DMS79 treated with DMSO at 0.1 percent for 48 hours (cell line): ENCODE data around the gene ITPKB.
"Not testable (repeated sequence)": the region's sequence is repeated elsewhere in the genome, so short reads cannot be mapped to it uniquely, and the experiment has no call there.

ENCODE experiments used
- DNase-seq: peaks from one replicate; lab custom pipeline; 2025; lab: John Stamatoyannopoulos, UW

Gene ITPKB

DNA sequence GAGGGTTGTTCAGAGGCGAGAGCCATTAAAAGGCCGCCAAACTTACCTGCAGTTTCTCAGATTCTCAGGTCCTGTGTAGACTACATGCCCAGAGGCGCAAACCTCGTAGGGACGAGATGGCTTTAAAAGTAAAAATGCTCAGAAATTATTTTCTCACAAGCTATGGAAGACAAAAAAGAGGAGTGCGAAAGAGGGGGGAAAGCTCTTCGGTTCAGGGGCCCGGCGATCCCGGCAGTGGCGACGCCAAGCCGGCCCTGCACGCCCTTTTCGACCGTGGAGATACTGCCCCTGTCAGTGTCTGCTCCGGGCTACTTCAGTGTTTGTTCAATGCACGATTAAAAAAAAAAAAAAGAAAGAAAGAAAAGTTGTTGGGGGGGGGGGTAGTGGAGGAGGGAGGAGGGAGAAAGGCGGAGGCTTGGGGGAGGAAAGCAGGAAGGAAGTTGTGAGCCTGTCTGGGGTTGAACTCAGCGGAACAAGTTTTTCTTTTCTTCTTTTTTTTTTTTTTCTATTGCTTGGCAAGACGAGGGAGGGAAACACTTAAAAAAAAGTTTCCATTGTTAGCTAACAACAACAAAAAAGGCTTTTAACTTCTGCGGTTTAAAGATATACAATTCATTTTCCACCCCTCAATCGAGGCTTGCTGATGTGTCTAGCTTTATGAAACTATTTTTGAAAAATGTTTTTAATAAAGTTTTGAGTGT is at the start of gene ITPKB:
TSS of gene ITPKB (minus strand) at position 288 of the 701 bp plus-strand sequence. CDS start 1,824 bp downstream, outside the sequence.
- DNase-seq, result peak; percentile 64

DNA sequence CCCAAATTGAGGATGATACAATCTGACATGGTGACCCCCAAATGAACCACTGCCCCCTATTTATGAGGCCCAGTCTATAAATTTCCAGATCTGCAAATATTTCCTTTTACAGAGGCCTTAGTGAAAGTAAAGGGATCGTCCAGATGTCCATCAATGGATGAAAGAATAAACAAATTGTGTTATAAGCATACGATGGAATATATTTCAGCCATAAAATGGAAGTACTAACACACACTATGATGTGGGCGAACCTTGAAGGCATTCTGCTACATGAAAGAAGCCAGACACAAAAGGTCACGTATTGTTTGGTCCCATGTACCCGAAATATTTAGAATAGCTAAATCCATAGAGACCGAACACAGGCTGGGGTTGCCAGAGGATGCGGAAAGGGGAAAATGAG is 48.6 kb upstream of the ITPKB start:
- DNase-seq, result no peak

DNA sequence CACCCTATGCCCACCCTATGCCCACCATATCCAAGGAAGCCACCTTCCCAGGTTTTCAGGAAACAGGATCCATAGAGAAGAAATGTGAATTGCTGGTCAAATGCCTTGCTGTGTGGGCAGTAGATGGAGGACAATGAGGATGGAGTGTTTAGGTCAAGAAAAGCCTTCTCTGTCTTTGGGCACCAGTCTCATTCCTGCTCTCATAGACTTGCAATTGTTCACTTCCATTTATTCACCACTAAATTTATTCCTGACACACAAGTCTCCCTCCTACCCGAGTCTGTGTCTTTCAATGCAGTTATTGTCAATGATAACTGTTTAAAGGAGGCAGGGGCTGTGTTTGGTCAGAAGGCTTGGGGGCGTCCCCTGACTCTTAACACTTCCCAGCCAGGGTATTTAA is 48.0 kb upstream of the ITPKB start:
- no peak for DNase-seq

DNA sequence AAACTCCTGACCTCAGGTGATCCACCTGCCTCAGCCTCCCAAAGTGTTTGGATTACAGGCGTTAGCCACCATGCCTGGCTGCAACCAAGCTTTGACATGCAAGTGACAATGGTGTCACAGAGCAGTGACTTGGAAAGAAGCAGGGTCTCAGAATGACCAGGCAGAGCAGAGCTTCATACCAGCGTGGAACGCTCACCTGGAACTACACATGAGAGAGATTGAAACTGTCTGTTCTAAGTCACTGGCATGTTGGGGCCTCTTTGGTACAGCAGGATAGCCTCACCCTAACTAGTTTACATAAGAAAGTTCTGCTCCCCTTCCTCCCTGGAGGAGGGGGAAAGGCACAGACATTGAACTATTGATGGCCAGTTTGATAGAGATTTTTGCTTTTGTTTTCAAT is 47.5 kb upstream of the ITPKB start:
- DNase-seq, result no peak

DNA sequence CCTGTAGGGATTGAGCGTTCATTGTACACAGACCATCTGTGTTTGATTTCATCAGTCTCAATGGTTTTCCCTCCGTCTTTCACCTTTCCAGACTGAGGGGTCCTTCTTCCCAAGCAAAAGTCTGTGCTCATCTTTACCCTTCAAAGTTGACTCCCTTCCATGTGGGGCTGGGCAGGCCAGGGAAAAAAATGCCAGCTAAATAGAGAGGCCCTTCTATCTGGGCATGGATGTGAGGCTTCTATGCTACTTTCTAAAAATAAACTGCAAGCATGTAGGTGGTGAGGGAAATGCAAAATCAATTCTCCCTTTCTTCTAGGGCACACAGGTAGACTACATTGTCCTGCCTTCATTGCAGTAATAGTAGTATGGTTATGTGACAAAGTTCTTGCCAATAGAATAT is 46.7 kb upstream of the ITPKB start:
- no peak for DNase-seq

DNA sequence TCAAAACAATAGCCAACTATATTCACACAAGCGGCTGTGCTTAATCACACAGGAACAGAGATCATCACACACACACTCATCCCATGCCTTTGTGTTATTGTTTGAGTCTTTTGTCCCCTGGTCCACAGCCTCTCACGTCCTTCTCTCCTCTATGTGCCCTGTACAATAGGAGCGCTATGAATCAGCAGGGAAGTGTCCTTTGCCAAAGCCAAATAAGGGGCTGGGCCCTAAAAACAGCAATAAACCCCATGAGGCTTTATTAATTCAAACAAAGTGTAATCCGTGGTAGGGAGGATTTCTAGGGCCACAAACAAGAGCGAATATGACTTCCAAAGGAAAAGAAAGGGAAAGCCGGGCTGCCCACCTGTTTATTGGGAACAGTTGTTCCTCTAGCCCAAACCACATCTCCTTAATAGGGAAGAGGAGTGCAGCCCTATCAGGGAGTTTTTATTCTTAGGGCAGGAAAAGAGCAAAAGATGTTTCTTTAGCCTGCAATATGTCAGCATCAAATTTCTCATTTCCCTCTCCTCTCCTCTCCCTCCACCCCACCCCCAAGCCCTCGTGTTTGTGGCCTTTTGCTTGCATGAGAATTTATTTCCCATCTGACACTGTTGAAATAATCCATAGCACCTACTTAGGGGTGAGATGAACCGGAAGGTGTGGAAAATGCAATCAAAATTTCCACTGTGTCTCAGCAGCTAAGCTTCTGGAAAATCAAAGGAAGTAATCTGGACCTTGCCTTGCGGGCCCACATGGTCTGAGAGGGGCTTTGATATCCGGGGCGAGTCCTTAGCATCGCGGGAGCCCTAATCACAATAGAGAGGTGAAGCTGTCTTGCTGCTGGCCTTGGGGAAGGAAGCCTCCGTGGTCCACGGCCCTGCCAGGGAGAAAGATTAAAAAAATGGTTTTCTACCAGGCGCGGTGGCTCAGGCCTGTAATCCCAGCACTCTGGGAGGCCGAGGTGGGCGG is 45.3 kb upstream of the ITPKB start:
- no peak for DNase-seq

DNA sequence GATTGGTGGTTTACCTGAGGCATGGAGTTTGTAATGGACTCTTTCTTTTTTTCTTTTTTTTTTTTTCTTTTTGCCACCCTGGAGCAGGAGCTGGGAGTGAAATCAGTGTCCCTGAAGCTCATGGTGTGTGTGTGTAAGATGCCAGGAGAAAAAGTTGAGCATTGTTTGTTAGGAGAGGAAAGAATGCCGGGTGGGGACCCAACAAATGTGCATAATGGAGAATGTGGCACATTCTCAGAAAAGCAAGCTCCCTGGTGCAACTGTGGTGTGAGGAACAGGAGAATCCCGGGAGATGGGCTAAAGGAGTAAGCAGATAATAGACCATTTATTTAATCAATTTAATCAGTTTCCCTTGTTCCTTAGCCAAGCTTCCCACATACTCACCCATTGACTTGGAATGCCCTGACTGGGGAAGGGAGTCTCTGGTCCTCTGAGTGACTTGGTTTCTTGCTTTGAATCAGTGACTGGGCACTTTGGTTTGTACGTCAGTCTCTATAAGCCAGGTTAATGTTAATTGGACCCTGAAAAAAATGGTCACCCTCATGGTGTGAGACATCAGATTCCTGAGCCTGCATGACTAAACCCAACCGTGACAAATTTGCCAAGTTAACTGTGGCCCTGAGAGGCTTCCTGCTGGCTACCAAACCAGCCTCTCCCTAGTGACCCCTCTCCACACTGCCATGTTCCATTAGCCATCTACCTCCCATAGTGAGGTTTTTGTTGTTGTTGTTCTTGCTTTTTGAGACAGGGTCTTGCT is 43.9 kb upstream of the ITPKB start:
- DNase-seq, result no peak

DNA sequence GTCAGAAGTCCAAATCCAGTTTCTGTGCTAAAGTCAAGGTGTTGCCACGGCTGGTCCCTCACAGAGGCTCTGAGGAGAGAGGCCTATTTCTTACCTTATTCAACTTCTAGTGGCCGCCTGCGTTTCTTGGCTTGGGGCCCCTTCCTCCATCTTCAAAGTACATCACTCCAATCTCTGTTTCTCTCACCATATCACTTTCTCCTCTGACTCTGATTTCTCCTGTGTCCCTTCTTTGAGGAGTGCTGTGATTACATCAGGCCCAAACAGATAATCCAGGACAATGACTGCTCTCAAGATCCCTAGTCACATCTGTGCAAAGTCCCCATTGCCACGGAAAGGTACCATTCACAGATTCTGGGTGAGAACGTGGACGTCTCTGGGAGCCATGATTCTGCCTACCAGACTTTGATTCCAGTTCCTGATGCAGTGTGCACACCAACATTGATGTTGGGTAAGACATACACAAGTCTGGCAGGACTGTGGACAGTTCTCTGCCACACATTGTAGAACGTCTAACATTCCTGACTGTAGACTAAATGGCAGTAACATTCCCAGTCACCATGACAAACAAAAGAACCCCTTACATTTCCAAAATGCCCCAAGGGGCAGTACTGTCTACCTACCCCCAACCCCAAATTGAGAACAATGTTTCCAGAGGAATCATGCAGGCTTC is 43.0 kb upstream of the ITPKB start:
- no peak for DNase-seq

DNA sequence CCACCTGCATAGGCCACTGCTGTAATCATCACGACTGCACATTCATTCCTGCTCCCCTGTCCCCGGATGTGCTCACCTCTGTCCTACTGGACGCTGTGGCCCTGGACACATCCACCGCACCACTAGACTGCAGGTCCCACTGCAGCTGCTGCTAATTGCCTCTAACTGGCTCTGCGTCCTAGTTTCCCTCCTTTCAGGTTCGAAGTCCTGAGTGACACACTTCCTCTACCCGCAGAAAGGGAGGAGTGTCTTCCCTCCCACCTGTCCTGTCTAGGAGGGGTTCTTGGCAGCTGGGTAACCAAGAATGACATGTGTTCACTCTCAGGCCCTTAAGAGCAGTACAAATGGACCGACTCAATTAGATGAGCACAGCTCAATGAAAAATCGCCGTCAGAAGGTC is 40.5 kb upstream of the ITPKB start:
- DNase-seq, result no peak

DNA sequence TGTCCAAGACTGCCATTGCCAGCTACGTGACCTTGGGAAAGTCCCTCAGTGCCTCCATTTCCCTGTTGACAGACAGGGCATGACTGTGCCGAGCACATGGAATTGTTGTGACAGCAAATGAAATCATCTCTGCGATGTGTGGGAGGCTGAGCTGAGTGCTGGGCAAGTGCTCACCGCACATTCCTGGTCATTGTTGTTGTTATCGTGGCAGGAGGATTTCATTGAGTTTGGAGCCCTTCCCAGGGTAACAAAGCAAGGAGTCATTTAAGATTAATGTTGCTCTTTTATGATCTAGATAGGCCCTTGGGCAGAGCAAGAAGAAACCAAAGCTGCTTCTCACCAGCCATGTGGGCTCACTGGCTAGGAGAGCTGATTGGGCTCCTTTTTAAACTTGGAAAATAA is 39.6 kb upstream of the ITPKB start:
- DNase-seq, result no peak

DNA sequence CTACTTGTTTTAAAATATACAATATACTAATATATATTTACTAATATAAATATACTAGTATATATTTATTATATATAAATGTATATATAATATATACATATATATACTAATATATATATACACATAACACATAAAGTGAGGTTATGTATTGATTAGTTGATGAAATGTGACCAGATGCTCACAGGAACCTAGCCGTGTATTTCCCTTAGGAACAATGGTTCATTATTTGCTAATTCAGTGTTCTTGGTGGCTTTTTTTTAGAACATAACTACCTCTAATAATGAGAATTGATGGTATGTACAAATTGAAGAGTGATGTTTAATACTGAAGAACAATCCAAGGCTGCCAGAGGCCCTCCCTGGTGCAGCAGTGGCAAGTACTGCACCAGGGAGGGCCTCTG is 37.9 kb upstream of the ITPKB start:
- no peak for DNase-seq

DNA sequence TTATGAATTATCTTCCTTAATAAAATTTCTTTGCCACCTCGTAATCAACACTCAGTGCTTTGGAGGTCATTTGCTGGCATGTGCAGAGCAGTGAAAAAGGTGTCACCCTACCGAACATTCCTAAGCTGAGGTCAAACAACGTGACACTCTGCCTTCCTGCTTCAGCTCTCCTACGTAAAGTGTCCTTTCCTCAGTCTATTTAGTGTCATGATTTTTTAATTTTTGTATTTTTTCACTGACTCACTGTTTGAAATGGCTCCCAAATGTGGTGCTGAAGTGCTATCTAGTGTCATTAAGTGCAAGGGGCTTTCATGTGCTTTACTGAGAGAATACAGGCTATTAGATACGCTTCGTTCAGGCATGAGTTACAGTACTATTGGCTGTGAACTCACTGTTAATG is 37.0 kb upstream of the ITPKB start:
- DNase-seq, result peak; percentile 14

DNA sequence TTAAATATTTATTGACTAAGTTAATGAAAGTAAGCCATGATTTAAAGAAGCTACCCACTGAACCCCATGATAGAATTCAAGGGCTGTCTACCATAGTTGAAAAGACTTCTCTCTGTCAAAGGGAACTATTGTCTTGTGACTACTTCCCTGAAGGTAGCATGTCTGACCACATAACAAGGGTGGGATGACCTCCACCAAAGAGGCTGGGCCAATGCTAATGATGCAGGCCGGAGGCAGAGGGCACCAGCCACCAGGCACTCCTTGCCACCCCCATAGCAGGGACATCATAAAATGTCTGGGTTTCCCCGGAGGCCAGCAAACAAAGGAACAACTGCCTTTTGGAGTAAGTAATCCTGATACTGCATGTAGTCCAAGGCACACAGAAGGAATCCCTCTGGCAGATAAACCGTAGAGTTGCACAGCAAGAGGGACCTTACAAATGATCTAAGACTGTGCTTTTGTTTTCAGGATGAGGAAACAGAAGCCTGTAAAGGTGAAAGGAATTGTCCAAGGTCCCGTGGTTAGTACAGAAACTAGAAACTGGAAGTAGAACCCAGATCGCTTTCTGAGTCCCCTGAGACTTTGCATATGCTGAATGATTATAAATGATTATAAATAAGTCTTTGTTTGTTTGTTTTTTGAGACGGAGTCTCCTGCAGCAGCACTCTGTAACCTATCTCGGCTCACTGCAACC is 33.5 kb upstream of the ITPKB start:
- no peak for DNase-seq

DNA sequence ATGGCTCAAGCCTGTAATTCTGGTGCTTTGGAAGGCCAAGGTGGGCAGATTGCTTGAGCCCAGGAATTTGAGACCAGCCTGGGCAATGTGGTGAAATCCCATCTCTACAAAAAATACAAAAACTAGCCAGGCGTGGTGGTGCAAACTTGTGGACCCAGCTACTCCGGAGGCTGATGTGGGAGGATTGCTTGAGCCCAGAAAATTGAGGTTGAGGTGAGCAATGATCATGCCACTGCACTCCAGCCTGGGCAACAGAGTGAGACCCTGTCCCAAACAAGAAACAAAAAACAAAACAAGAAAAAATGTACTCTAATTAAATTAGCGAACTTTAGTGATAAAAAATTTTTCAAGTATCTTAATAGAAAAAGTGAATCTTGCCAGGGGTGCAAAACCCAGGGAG is 28.1 kb upstream of the ITPKB start:
- not testable (repeated sequence) for DNase-seq

DNA sequence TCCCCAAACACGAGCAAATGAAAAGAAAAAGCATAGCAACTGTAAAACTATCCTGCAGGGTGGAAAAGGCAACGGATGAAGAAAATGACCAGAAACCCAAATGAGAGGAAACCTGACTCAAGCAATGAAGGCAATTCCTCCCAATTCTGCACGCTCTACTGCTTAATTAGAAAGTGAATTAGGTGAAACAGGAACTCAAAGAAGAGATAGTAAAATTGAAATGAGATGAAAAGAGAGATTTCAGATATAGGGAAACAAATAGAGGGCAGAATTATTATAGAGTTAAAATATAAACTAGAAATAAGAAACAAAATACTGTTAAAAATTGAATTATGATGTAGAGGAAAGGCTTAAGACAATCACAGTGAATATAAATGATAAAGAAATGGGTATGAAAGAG is 27.5 kb upstream of the ITPKB start:
- no peak for DNase-seq

DNA sequence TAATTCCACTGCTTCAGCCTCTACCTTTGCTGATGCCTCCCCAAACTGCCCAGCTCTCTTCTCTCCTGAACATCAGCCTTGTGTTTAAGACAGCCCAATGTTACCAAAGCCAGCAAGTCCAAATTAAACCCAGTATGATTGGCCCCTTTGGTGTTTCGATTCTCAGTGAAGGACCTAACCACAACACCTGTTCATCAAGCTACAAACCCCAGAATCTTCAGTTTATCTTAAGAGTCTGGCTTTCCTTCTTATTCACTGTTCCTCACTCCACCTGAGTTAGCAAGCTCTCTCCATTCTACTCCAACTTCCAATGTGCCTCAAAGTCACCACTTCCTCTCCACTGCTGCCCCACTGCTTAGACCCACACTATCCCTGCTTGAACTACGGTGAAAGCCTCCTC is 25.5 kb upstream of the ITPKB start:
- no peak for DNase-seq

DNA sequence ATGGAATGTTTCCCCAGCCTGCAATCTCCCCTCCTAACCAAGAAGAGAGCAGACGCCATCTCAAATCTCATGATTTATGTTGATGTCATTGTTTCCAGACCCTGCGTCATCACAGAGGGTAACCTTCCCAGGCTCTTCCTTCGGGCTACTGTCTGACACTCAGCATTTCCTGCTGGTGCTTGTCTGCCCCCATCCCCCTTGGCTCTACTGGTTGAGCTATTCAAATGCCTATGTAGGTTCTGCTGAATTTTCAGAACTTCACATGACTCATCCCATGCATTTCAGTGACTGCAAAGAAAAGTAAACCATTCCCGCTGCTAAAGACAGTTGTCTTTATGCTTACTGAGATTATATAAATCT is 24.8 kb upstream of the ITPKB start:
- no peak for DNase-seq

DNA sequence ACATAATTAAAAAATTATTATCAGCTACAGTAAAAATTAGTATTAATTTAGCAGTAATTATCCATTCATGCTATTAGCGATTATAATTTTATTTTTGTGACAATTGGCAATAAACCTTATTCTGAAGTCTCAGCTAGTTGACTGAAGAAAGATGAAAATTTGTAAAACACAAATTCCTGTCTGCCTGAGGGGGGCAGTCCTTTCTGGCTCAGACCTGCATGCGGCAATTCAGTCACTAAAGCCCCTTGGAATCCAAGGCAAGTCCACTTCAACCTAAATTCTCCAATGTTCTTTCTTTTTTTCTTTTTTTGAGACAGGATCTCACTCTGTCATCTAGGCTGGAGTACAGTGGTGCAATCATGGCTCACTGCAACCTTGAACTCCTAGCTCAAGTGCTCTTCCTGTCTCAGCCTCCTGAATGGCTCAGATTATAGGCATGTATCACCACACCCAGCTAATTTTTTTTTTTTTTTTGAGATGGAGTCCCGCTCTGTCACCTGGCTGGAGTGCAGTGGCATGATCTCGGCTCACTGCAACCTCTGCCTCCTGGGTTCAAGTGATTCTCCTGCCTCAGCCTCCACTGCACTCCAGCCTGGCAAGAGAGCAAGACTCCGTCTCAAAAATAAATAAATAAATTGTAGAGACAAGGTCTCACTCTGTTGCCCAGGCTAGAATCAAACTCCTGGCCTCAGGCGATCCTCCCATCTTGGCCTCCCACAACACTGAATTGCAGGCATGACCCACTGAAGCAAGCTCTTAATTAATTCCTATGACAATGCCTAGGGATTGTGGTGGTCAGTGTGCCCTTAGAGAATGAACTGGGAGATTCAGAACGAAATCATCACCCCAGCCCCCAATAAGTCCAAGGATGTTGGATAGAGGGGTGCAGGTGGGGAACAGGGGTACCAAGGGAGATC is 24.2 kb upstream of the ITPKB start:
- no peak for DNase-seq

DNA sequence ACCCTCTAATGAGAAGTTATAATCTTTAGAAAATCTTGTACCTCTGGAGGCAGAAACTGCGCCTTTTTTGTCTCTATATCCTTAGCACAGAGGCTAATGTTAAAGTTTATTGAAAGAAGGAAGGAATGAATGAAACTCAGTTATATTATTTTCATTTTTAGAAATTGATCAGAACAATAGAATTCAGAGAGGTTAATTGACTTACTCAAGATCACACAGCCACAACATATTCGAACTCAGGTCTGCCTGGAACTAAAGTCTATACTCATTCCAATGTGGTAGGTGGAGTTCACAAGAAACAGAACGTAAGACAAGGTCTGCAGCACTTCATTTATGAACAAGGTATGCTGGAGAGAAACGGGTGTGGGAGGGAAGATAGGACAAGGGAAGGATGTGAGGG is 23.0 kb upstream of the ITPKB start:
- no peak for DNase-seq

DNA sequence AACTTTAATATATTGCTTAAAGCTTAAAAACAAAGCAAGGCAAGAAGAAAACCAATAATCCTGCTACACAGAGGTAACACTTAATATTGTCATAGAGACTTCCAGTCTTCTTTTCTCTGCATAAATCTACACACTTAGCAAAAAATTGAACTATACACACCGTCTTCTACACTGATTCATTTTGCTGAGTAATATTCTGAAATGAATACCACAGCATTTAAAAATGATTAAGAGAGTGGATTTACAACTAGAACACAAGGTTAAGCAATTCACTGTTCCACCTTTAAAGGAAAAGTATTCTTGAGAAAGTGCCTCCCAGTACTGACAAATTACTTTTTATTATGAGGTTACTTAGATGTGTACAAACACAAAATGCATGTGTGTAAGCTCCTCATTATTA is 22.2 kb upstream of the ITPKB start:
- DNase-seq, result no peak
